Medulla oblongata (tissue), 1 donor: ENCODE measurements around the gene MPRIP.

Experiments
- DNase-seq: peaks from one replicate; pipeline ENCODE4 v3.0.0-alpha.2; 2015; ENCODE audit errors: extremely low spot score

The MPRIP gene

DNA sequence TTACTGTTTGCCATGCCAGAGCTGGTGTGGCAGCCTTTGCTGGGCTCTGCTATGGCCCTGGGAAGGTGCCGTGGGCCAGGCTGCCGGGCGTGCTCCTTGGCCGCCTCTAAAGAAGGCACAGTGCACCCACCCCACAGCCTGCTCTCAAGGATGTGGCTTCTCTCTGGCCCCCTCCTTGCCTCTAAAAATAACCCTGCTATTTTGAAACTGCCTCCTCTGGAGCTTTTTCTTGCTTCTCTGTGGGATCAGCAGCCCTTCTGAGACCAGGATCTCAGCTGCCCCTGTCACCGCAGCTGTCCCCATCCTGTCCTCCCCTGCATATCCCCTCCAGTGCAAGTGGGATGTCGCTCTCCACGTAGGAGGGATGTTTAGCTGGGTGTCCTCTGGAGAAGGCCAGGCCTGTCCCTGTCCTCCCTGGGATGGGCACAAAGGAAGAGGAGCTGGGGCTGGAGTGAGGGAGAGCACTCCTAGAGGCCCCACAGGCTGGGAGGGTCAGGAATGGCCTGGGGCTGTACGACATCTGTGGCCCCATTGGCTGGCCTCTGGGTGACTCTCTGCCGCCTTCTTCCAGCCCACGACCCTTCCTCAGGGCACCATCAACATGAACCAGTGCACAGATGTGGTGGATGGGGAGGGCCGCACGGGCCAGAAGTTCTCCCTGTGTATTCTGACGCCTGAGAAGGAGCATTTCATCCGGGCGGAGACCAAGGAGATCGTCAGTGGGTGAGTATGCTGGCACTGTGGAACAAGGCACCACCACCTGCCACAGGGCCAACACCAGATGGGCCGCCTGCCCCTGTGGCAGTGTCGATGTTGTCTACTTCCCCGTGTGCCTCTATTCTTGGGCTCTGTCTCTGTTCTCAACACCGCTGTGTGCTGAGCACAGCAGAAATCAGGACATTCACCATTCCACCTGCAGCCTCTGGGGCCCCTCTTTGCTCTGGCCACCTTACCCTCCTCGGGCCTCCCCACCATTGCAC, 84.2 kb downstream of the MPRIP start:
- DNase-seq: peak; percentile 20

DNA sequence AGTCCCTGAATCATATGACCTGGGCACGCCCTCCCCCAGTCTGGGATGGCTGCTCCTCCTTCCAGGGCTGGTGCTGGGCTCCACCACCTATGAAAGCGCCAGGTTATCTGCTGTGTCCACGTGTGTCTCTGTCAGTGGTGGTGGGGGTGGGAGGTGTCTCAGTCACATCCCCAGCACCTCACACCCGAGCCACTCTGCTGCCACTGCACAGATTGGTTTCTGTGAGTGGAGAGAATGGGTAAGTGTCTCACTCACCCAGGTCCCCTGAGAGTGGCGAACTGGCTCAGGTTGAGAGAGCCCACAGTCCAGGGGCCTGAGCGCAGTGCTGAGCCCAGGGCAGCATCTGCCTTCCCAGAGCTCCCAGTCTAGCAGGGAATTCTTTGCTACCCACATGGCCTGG, 84.9 kb downstream of the MPRIP start:
- no peak for DNase-seq

DNA sequence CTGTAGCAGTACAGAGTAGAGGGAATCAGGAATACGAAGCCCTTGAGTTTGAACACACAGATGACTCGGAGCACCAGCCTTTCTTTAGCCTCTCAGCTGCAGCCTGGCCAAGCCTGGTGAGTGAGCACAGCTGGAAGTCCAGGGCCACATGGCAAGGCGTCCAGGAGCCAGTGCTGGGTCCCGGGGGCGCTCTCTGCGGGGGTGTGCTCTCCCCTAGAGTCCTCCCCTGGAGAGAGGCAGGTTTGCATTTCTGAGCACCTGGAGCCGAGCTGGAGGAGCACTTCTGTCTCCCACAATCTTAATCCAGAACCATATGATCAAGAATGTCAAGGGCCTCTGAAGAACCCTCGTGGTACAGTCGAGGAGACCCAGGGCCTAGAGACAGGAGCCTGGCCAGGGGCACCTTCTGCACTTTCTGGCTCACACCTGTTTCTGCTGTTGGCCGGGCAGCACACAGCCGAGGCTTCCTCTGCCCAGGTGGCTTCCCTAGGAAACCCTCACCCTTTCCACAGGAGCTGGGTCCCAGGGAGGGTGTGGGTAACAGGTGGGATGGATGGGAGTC, 85.6 kb downstream of the MPRIP start:
- no peak for DNase-seq

DNA sequence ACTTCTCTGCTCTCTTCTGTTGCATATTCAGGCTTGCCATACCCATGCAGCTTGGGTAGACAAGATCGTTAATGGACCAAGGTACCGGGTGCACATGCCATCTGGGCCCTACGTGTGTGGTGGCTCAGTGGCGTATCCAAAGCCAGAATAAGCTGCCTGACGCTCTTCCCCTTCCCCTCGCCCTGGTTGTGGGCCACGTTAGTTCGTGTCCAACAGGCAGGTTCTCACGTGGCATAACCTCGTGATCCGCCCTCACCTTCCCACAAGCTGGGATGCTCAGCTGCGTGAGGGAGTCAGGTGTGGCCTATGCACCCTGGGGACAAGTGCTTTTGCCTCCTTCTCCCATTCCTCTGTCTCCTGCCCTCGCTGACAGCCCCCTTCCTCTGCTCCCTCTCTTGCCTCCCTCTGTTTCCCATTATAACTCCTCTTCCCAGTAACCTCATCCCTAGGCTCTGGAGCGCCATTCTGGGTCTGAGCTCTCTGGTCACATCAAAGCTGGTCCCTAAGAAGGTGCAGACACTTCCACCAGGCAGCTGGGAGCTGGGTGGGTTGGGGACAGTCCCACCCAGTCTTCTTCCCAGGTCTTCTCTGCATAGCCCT, 86.3 kb downstream of the MPRIP start:
- no peak for DNase-seq

GRCh38 chr17:17129466-17129865, 87.2 kb downstream of the MPRIP start:
- no peak for DNase-seq

- DNase-seq: no peak
These were observed 88.0 kb downstream of the MPRIP start for GRCh38 chr17:17130077-17130844.

GRCh38 chr17:17131839-17132238, 89.6 kb downstream of the MPRIP start:
- no peak for DNase-seq

- peak; percentile 45 for DNase-seq
These were observed 90.5 kb downstream of the MPRIP start for GRCh38 chr17:17132746-17133145.

GRCh38 chr17:17134051-17134956, 92.0 kb downstream of the MPRIP start:
- no peak for DNase-seq

DNA sequence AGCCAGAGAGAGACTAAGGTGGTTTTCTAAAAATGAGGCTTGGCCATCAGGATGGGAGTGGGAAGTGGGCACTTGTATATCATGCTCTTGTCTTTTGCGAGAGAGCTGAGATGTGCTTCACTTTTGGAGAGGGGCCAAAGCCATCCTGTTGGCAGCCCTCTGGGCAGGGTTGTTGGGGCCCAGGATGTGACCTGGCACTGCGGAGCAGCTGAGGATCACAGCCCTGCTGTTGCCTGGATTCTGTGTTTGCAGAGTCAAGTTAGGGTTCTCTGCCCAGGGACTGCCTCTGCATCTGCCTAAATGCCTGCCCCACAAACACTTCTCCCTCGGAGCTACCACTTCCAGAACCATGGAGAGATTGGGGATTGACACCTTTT, 92.7 kb downstream of the MPRIP start:
- no peak for DNase-seq

DNA sequence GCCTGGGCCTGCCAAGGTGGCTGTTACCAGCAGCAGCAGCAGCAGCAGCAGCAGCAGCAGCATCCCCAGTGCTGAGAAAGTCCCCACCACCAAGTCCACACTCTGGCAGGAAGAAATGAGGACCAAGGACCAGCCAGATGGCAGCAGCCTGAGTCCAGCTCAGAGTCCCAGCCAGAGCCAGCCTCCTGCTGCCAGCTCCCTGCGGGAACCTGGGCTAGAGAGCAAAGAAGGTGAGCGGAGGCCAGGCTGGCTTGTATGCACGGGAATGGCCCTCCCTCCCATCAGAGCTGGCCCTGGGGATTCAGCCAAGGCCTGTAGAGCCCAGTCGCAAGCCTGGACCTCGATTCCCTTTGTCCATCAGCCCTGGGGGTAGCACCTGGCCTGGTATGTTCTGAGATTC, 94.0 kb downstream of the MPRIP start:
- DNase-seq: peak; percentile 44

DNA sequence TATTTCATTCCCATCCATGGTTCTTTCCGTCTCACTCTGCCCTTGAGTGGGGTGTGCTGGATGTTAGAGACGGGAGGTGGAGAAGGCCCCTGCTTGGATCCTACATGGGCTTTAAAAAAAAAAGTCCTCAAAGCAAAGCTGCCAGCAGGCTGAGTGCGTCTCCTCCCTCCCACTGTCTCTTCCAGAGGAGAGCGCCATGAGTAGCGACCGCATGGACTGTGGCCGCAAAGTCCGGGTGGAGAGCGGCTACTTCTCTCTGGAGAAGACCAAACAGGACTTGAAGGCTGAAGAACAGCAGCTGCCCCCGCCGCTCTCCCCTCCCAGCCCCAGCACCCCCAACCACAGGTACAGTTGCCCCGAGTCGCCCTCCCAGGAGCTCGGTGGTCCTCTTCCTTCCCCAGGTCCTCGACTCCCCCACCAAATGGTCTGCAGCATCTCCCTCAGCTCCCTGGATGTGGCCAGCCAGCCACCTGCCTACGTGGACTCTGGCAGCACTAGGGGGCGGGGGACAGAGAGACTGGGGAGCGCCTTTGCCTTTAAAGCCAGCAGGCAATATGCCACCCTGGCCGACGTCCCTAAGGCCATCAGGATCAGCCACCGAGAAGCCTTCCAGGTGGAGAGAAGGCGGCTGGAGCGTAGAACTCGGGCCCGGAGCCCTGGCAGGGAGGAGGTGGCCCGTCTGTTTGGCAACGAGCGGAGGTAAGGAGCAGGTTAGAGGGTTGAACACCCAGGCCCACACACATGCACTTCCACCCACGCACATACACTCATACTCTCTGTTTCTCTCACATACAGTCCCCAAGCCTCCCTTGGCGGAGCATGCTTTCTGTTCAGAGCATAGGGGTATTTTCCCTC, 95.7 kb downstream of the MPRIP start:
- no peak for DNase-seq

GRCh38 chr17:17139972-17140589, 97.8 kb downstream of the MPRIP start:
- DNase-seq: no peak

DNA sequence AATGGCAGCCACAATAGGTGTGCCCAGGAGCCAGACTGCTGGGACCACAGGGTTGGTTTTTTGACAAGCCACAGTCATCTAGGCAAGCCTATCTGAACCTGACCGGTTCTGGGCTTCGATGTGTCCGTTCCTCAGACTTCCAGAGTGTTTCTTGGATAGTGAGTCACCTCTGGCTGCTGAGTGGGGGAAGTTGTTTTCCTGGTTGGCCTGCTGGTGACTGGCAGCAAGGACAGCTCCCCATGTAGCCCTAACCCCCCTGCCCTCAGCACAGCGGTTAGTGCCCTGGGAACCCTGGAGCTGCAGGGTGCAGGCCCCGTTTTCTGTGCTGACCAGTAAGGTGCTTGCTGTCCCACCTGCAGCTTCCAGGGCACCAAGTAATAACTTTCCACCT, 98.3 kb downstream of the MPRIP start:
- no peak for DNase-seq

DNA sequence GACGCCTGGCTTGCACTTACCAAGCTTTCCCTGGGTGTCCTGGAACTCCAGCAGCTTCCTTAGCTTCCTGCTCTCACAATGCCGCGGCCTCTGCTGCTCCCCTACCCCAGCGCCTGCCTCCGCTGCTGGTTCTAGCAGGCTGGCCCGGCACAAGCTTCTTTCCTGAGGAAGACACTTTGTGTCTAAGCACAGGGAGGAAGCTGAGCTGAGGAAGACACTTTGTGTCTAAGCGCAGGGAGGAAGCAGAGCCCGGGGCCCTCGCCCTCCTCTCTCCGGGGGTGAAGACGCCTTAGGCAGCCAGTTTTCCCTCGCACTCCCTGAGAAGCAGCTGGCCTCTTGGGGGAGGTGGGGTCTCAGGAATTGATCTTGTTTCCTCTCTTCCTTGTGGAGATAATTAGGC, 99.0 kb downstream of the MPRIP start:
- no peak for DNase-seq

GRCh38 chr17:17141860-17142552, 99.7 kb downstream of the MPRIP start:
- peak; percentile 71 for DNase-seq

DNA sequence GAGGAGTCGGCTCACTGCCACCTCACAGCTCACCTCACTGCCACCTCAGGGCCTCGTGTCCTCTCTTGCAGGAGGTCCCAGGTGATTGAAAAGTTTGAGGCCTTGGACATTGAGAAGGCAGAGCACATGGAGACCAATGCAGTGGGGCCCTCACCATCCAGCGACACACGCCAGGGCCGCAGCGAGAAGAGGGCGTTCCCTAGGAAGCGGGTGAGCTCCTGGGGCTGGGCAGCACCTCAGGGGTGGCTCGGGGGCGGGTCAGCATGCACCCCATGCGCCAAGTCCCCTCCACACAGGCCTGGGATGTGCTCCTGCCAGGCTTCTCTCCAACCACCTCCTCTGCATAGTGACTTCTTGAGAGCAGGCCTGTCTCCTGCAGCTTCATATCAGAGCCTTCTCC, 100.3 kb downstream of the MPRIP start:
- no peak for DNase-seq

DNA sequence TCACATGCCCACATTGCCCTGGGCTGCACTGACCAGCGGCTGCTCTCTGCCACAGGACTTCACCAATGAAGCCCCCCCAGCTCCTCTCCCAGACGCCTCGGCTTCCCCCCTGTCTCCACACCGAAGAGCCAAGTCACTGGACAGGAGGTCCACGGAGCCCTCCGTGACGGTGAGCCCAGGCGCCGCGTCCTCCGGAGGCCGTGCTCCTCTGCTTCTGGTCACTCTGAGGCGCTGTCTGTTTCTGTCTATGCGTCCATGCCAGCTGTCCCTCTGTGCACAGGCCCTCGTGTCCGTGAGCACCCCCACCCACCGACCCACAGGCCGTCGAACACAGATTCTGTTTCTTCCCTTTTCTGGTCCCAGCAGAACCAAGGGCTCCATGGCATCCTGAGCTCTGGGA, 101.2 kb downstream of the MPRIP start:
- DNase-seq: no peak

GRCh38 chr17:17144061-17144460, 101.8 kb downstream of the MPRIP start:
- no peak for DNase-seq
